GM21576 (cell line): ENCODE results near the gene ELMOD2.
A peak's percentile ranks its signal among the peaks of the same experiment; 100 is the strongest.

Source experiments
- ATAC-seq: cut with Tn5 transposase; IDR thresholded peaks from one replicate; pipeline ENCODE4 v1.9.1; 2021; ENCODE audit warnings: mild to moderate bottlenecking, moderate library complexity; ENCODE audit not compliant: unreplicated experiment

The ELMOD2 gene

GRCh38 chr4:140579278-140579677 lies 55.3 kb downstream of the ELMOD2 start:
- no peak for ATAC-seq

GRCh38 chr4:140581078-140581477 lies 57.1 kb downstream of the ELMOD2 start:
- no peak for ATAC-seq

GRCh38 chr4:140584439-140584838 lies 60.5 kb downstream of the ELMOD2 start:
- ATAC-seq, result no peak

- ATAC-seq, result peak; percentile 62
Observed at GRCh38 chr4:140595065-140595464, 71.1 kb downstream of the ELMOD2 start.

- no peak for ATAC-seq
Observed at GRCh38 chr4:140600408-140600807, 76.4 kb downstream of the ELMOD2 start.

GRCh38 chr4:140602714-140603113 lies 78.7 kb downstream of the ELMOD2 start:
- ATAC-seq, result no peak

GRCh38 chr4:140603286-140603685 lies 79.3 kb downstream of the ELMOD2 start:
- ATAC-seq, result no peak
